GM12801 (cell line): ENCODE results near the gene DMRT3.

Experiments
- CTCF ChIP-seq: IDR thresholded peaks from one replicate; pipeline ENCODE4 v1.5.1; 2011; ENCODE audit warnings: control low read depth; ENCODE audit not compliant: insufficient read length; ENCODE audit errors: extremely low read depth

DMRT3 gene

DNA sequence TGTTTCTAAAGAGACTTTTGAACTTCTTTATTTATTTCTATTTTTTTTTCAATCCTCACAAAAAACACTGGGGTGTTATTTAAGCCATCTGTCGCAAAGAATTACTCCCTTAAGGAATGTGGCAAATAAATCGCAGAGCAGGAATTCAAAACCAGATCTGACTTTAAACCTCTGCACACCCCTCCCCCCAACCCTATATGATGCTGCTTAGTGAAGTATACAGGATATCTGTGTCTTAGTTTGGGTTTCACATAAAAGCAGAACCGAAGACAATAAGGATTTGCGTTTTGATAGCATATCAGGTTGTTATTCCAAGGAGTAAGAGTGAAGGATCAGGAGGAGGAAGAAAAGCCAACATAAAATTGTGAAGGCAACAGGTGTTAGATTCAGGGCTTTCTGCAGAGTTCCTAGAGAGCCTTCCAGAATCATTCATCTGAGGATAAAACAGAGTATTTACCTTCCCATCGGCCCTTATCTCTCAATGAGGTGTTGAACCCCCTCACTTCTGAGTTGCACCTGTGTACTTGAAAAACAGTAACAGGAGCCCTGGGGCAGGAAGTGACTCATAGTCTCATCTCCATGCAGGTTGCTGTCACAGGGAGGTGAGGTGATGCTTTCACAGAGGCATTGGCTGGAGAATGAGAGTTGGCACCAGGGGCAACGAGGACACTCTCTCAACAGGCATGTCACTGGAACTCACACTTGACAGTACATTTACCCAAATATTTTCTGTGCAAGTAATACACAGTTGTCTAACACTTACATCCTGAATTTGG, 33.5 kb upstream of the DMRT3 start:
- TF ChIP-seq CTCF: no peak

GRCh38 chr9:947985-948384, 28.5 kb upstream of the DMRT3 start:
- no peak for TF ChIP-seq CTCF

GRCh38 chr9:948497-948896, 28.0 kb upstream of the DMRT3 start:
- no peak for TF ChIP-seq CTCF

- no peak for TF ChIP-seq CTCF
Observed at GRCh38 chr9:950139-950538, 26.3 kb upstream of the DMRT3 start.

DNA sequence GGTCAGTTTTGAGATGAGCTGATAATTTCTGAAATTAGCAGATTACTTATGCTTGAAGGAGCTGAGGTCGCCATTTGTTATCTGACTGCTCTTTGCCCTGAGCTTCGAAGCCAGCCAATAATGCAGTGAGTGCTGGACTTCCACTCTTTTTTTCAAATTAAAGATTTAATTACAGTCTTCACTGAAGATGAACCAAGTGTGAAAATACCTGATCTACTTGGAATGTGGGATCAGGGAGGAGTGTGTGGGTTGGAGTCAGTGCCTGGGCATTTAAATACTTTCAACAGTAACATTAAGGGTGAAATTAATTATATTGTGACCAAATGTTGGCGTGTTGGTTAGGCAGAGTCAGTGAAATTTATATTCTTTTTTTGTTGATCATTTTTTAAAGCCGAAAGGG, 23.9 kb upstream of the DMRT3 start:
- no peak for TF ChIP-seq CTCF

GRCh38 chr9:959105-959504, 17.4 kb upstream of the DMRT3 start:
- no peak for TF ChIP-seq CTCF

DNA sequence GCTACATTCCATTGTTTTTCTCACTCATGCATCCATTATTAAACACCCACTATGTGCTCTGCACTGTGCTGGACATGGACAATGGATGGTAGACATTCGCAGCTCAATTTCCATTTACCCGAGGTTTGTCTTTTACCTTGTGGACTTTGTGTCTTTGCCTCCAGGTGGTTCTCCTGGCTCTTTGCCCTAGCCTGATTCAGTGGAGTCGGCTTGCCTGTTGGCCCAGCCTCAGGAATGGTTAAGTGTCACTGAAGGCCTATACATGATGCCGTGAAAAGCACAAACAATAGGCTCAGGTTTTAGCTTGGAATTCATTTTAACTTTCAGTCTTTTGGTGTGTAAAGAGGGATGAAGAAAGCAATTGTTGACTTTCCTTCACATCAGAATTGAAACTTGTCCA, 16.5 kb upstream of the DMRT3 start:
- TF ChIP-seq CTCF: no peak
